ENCODE measurements around the gene CCDC137. TPM values are rescaled to one million over a fixed set of nuclear protein-coding genes. Genes with fewer than 3 reads are reported as not detected.

CCDC137 gene
- total RNA-seq, 2 donors from 2014 or later: 13.7 to 41.1 TPM

DNA sequence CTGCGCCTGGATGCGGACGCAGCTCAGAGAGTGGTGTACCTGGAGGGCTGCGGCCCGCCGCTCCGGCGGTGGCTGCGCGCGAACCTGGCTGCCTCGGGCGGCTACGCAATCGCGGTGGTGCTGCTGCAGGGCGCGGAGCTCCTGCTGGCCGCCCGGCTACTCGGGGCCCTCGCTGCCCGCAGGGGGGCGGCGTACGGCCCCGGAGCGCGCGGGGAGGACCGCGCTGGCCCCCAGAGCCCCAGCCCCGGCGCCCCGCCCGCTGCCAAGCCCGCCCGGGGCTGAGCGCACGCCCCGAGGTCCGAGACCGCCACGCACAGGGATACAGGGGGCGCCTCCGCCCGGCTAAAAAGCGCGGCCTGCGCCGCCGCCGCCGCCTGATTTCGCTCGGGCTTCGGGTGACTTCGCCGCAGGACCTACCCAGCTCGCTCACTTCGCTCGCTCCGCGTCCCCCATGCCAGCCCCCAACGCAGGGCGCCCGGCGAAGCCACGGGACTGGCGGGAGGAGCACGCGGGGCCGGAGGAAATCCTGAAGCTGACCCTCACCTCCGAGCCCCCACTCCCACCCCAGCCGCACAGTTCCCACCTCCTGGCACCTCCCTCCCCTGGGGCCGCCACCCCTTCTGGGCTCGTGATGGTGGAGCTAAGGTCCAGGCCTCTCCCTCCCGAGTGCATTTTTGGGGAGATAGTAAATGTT lies 18.4 kb upstream of the CCDC137 start:
- TF ChIP-seq, protein P1, sequence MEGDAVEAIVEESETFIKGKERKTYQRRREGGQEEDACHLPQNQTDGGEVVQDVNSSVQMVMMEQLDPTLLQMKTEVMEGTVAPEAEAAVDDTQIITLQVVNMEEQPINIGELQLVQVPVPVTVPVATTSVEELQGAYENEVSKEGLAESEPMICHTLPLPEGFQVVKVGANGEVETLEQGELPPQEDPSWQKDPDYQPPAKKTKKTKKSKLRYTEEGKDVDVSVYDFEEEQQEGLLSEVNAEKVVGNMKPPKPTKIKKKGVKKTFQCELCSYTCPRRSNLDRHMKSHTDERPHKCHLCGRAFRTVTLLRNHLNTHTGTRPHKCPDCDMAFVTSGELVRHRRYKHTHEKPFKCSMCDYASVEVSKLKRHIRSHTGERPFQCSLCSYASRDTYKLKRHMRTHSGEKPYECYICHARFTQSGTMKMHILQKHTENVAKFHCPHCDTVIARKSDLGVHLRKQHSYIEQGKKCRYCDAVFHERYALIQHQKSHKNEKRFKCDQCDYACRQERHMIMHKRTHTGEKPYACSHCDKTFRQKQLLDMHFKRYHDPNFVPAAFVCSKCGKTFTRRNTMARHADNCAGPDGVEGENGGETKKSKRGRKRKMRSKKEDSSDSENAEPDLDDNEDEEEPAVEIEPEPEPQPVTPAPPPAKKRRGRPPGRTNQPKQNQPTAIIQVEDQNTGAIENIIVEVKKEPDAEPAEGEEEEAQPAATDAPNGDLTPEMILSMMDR (IDR thresholded peaks at IDR 0.05): no peak
- intact Hi-C loops (cut with DNase I): no loop called here
- peaks cover 16% of the 10 kb centered on the region for H3K27me3 ChIP-seq
- DNase-seq: no peak
- H3K36me3 ChIP-seq: no peaks in the 10 kb centered on the region
- no peak overlapping the region for H3K27ac ChIP-seq
- H3K9ac ChIP-seq (ENCODE audit: low read depth in 2 of 2, low read length in 2 of 2): no peak overlapping the region
- H3K4me3 ChIP-seq: no peak overlapping the region
- H3K4me1 ChIP-seq: no peaks in the 10 kb centered on the region
- H3K9me3 ChIP-seq: no peaks in the 10 kb centered on the region

DNA sequence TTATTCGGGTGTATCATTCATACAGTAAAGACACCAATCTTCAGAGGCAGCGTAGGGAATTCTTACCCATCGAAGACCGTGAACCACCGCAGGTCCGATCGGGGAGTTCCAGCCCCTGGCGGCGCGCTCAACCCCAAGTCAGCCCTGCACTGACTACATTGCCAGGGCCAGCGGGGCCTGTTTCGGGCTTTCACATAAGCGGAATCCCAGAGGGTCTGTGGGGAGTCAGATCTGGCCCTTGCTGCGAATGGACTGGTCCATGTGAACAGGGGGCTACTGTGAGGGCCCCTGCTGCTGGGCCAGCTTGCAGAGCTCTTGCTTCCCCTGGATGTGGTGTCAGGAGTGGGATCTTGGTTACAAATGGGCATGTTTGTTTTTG lies 17.8 kb upstream of the CCDC137 start:
- intact Hi-C loops (cut with DNase I): no loop called here

DNA sequence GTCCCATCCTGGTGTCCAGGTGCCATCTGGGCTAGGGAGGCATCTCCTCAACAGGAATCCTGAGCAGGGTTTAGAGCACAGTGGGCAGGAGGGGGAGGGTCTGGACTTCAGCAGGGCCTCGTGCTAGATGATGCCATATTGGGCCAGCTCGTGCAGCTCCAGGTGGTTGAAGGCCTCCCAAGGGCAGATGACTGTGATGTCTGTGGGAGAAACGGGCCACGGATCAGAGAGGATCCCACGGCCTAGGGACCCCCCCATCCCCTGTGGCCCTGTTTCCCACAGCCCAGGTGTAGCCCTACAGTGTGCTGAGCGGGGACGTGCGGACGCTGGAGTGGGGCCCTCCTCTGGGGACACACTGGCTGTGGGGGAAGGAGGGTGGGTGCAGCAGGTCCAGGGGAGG lies 15.6 kb upstream of the CCDC137 start:
- Histone ChIP-seq H3K4me1 (no peaks in the 10 kb centered on the region), H3K27me3 (peaks cover 16% of the 10 kb centered on the region), H3K9ac (ENCODE audit: low read depth in 2 of 2, low read length in 2 of 2) (no peak overlapping the region), H3K27ac (no peak overlapping the region), H3K36me3 (no peaks in the 10 kb centered on the region), H3K4me3 (no peak overlapping the region), H3K9me3 (no peaks in the 10 kb centered on the region)
- TF ChIP-seq, protein P1 (IDR thresholded peaks at IDR 0.05): no peak
- intact Hi-C loops (cut with DNase I): no loop called here
- no peak for DNase-seq

More for the DNA sequence above, 17.8 kb upstream of the CCDC137 start:
- Histone ChIP-seq H3K9ac (ENCODE audit: low read depth in 2 of 2, low read length in 2 of 2) (no peak overlapping the region), H3K27me3 (peaks cover 16% of the 10 kb centered on the region), H3K4me1 (no peaks in the 10 kb centered on the region), H3K27ac (no peak overlapping the region), H3K4me3 (no peak overlapping the region), H3K9me3 (no peaks in the 10 kb centered on the region), H3K36me3 (no peaks in the 10 kb centered on the region)
- TF ChIP-seq, protein P1 (IDR thresholded peaks at IDR 0.05): no peak
- no peak for DNase-seq

DNA sequence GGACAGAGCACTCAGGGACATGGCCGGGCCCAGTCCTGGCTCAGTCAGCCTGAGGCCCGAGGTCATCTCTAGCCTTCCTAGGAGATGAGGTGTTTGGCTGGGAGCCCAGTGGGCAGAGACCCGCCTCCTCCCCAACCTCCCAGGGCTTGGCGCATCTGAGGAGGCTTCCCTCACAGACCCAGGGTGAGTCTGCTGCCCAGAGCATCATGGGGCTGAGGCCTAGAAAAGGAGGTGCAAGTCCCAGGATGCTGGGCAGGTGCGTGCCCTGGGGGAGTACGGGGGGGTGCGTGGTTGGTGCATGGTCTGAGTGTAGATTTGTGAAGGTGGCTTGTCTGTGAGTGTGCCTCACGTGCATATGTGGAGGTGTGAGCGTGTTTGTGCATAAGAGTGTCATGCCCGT lies 14.8 kb upstream of the CCDC137 start:
- intact Hi-C loops (cut with DNase I): no loop called here
- no peaks in the 10 kb centered on the region for H3K36me3 ChIP-seq
- H3K27me3 ChIP-seq: peaks cover 16% of the 10 kb centered on the region
- H3K4me1 ChIP-seq: no peaks in the 10 kb centered on the region
- H3K4me3 ChIP-seq: no peak overlapping the region
- no peaks in the 10 kb centered on the region for H3K9me3 ChIP-seq
- H3K27ac ChIP-seq: no peak overlapping the region
- no peak for DNase-seq
- H3K9ac ChIP-seq (ENCODE audit: low read depth in 2 of 2, low read length in 2 of 2): no peak overlapping the region
- TF ChIP-seq, protein P1 (IDR thresholded peaks at IDR 0.05): no peak

DNA sequence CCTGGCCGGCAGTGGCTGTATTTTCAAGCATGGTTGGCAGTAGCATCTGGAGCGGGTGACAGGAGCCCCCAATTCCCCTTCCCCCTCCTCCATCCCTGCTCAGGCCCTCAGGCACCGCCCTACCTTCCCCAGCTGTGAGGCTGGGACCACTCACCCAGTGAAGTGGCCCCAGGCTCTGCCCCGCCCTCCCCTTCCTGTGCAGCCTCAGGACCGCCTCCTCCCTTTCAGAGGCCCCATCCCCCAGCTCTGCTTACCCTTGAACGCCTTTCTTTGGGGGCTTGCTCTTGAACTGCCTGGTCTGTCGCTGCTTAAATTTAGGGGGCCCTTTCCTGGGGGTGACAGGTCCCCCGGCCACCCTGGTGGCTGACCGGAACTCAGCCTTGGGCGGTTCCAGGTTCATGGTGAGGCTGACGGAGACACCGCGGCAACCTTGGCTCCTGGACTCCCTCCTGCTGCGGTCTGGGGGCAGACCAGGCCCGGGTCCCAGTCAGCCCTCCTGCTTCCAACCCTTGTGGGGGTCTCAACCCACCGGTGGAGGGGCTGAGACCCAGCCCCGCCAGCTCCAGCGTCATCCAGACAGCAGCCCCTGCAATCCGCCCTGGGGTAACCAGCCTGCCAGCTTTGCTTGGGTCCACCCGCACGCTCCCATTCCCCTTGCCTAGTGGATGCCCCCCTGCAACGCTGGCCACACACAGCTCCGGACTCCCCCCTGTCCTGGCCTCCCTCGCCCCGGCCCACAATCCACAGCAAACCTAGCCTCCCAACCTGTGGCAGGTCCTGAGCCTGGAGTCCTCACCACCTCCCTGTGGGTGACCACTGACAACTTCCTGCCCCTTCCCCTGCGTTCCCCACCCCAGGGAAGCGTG lies 13.4 kb upstream of the CCDC137 start:
- H3K36me3 ChIP-seq: no peaks in the 10 kb centered on the region
- intact Hi-C loops (cut with DNase I): no loop called here
- no peak for DNase-seq
- H3K4me3 ChIP-seq: peak overlapping the region; percentile 4
- TF ChIP-seq, protein P1 (IDR thresholded peaks at IDR 0.05): no peak
- no peaks in the 10 kb centered on the region for H3K9me3 ChIP-seq
- H3K4me1 ChIP-seq: no peaks in the 10 kb centered on the region
- peak overlapping the region in 1 of 2 donors; percentile 24 for H3K9ac ChIP-seq (ENCODE audit: low read depth in 2 of 2, low read length in 2 of 2)
- peaks cover 6% of the 10 kb centered on the region for H3K27me3 ChIP-seq
- no peak overlapping the region for H3K27ac ChIP-seq
